Amniotic stem cell (primary cell): Measurements from ENCODE around the gene C13orf42.

Experiments
- DNase-seq: peaks from one replicate; lab custom pipeline; 2025; lab: John Stamatoyannopoulos, UW

C13orf42 gene

DNA sequence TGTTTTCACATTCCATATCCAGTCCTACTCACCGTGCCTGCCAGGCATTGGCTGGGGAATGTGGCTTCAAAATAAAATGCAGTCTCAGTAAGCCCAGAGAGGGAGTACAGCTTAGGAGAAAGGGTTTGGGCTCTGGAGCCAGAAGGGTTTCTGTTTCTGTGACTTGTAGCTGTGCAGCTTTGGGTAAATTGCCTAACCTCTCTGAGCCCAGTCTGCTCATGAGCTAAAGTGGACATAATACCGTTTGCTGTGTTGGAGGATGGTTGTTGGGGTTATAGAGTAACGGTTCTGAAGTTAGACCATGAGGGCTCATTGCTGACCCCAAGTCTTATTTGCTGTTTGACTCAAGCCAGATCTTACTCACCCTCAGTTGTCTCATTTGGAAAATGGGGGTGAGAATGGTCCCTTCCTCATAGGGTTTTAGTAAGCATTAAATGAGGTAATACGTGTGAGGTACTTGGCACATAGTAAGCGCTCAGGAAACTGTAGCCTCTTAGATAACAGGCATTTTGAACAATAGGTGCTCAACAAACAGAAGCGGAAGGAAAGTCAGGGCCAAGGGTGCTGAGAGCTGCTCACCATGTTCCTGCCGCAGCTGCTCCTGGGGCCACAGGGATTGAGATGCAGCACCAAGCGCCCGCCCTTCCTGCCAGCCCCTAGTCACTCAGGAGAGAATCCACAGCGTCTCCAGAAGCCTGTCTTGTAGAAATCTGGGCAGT lies 45.5 kb downstream of the C13orf42 start:
- no peak for DNase-seq

DNA sequence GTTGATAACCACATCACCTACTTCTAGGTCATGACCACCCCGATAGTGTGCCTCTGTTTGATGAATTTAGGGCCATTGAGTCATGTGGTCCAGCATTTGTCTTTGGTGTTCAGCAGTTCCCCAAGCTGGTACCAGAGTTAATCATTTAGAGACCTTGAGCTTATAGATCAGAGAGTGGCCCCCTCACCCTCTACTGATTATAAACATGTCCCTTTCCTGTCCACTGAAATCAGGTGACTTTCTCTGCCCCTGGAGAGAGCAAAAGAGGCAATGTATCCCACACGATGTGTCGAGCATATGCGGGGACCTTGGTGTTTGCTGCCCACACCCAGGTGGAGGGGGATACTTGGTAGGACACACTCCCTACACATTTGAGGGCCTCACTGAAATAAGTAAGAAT lies 46.3 kb downstream of the C13orf42 start:
- DNase-seq, result no peak

DNA sequence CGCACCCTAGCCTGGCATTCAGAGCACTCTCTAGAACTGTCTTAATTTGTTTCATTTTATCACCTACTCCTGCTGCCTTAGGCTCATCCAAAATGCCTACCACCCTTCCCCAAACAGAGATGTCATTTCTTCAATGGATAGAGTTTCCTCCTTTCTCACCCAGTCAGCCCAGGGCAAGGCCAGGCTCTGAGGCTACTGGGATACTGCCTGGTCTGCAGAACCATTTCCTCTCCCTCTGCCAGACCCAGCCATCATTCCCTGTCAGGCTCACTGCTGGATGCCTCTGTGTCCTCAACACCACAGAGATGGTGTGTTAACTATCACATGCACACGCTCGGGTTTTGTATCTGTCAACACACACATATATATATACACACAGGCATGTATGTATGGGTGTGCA lies 47.2 kb downstream of the C13orf42 start:
- DNase-seq, result no peak

DNA sequence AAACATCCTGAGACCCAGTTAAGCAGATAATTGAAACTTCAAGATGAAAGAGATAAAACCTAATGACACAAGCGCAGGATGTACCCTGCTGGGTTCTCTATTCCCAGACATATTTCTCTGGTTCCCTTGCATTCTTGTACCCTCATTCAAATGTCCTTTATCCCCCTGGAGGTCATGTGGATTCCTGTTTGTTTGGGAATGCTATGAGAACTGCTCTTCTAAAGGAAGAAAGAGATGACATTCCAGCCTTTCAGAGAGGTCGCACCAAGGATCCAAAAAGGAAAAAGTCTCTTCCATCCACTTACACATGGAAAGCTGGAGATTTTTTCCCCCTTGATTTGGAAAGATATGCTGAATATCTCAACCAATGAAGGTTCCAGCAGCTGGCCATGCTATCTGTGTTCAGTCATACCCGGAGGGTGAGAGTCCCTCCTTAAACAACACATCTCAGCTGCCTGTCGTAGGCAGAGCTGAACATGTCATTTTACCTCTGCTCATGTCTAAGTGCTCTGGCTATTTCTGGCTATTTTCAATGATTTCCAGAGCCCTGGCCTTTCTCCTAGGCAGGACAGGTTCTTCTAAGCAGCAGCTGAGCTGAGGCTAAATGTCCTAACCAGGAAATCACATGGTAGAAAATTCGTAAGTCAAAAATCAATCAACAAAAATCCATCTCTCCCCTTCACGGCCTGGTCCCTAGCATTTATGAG lies 52.5 kb downstream of the C13orf42 start:
- no peak for DNase-seq

DNA sequence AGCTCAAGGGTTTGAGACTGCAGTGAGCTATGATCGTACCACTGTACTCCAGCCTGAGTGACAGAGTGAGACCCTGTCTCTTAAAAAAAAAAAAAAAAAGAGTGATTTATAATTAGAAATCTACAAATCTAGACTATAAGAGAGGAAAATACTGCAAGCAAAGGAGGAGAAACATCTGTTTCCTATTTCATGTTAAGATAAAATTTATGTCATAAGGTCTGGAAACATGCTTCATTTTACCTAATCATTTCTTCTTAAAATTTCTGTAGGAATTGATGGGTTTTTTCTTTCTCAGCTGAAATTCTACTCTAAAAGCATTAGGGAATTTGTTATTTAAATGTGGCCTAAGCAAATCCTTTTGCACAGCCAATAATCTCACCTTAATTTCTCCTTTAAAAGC lies 53.2 kb downstream of the C13orf42 start:
- no peak for DNase-seq

DNA sequence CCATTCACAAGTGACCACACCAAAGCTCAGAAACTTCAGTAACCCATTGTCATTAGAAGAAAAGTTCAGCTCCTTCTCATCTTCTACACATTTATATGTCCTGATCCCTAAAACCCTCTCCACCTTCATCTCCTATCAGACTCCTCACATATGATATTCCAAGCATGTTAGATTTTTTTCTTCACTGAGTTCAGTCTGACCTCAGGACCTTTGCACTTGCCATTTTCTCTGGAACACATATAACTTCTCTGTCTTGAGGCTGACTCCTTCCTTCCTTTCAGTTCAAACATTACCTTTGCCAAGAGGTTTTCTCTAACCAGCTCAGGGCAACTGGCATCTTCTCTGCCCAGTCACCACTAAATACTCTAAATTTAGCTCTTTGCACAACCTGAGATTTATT lies 54.1 kb downstream of the C13orf42 start:
- no peak for DNase-seq

DNA sequence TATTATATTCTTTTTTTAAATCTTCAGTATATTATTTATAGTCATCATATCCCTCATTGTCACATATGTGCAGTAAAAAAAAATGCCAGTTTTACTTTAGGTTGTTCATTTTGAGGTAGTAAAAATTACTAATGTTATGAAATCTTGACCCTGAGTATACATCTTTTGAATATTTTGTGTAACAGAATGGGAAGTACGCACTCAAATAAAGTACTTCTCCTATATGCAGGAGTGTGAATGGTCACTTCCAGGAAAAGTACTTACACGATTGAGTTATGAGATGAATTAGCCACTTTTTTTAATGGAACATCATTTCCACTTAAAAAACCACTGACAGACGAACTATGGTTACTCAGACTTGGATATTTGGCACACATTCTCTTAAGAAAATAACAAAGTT lies 58.5 kb downstream of the C13orf42 start:
- DNase-seq, result no peak

DNA sequence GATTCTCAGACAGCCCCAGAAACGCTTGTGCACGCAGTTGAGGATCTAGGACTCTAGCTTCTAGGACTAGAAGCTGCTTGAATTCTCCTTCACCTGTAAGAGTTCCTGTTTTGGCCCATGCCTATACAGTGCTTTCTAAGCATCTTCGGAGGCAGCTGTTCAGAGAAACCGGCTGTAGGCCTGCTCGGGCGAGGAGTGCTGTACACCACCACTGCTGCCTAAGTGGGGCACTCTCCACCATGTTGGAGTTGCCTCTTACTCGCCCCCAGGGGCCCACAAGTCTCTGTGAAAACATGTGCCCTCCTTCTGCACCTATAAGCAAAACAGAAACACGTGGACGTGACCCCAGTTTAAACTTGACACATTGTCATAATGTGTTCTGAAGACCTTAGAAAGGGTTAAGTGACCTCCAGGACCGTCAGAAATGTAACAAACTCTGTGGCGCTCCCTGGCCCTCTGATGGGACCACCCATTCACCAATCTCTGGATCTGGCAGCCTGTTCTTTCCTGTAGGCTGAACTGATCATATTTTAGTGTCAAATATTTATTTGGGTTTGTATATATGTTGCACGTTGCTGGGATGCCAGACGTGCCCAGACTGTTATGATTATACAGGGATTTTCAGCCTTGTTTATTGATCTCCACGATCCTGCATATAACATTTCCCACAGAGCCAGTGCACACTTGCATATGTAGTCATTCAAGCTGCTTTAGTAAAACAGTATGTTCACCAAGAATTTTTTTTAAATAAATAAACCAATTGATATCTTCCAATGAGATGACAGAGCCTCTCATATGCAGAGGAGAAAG lies 60.8 kb downstream of the C13orf42 start:
- DNase-seq, result no peak

DNA sequence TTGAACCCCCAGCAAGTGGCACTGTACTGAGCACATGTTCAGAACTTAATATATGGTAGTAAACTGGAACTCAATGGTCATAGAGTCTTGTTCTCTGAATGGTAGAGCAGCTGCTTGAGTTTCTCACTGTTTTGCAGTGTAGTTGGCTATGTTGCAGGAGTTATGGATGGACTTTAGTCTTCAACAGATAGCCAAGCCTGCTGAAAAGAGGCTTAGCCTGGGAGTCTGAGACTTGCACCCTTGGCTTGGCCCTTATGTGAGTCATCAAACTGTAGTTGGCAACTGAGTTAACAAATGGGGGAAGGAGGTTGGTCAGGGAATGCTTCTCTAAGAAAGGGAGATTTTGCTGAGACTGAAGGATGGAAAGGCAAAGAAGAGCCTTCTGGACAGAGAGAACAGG lies 62.5 kb downstream of the C13orf42 start:
- DNase-seq, result no peak

DNA sequence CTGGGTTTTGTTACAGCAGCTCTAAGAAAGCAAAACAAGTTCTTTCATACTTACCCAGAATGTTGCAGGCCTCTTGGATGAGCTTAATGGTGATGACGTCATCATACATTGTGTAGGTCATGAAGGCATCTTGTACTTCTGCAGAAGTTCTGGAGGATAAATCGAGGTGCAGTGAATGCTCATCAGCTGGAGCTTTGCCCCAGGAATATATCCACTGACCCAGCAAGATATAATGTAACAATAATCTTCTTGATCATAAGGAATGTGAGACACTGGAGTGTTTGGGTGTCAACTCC lies 63.0 kb downstream of the C13orf42 start:
- no peak for DNase-seq

DNA sequence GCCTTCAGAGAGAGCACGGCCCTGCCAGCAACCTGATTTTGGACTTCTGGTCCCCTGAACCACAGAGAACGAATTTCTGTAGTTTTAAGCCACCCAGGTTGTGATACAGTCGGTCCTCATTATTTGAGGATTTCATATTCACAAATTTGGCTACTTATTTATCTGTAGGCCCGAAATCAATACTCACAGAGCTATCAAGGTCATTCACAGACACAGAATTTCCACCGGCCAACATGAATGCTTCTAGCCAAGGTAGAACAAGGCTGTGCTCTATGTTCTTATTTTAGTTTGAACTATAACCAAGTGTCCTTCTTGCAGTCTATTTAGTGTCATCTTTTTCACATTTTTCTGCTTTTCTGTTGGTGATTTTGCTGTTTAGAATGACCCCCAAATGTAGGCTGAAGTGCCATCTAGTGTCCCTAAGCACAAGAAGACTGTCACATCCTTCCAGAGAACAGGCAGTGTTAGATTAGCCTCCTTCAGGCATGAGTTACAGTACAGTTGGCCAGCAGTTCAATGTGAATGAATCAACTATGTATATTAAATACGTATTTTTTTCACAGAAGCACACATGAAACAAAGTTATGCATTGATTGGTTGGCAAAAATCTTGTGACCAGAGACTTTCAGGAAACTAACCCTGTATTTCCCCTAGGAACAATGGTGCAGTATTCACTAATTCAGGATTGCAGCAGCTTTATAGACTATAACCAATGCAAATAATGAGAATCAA lies 63.5 kb downstream of the C13orf42 start:
- DNase-seq, result no peak

DNA sequence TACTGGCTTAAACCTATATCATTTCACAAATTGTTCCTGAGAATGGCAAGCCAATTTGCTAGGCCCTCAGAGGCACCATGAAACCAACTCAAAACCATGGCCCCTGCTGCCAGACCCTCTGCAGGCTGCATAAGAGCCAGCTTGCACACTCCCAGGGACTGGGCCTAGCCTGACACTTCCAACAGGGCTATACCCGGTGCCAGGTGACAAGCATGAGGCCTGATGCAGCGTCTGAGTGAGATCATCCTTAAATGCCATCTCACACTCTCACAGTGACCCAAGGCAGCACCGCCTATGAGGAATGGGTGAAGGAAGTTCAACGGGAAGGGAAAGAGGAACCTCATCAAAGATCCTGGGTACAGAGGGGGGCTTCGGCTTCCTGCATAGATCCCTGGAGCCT lies 65.6 kb downstream of the C13orf42 start:
- DNase-seq, result no peak

DNA sequence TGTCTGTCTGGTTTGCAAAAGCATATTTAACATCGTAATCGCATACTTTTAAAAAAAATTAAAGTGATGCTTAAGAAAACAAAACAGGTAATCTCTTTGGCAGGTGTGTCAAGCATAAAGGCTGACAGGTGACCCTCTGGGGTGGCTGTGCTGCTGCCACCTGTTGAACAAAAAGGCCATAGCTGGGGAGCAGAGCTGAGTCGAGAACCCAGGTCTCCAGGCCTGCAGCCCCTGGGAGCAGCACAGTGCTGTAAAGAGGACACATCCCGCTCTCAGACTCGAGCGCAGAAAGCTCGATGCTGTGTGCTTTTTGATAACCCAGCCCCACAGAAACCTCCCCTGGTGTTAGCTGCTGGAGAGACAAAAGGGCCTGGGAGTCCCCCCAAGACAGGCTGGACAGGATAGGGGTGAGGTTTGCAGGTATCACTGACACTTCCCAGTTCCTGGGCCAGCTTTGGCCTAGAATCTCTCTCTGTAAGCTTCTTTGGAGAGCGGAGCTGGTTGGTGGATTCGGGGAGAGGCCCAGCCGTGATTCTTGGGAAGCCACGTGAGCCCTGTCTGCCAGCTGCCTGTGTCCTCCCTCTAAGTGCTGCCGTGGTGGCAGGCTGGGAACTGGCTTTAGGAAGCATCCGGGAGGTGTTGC lies 66.9 kb downstream of the C13orf42 start:
- DNase-seq, result no peak

DNA sequence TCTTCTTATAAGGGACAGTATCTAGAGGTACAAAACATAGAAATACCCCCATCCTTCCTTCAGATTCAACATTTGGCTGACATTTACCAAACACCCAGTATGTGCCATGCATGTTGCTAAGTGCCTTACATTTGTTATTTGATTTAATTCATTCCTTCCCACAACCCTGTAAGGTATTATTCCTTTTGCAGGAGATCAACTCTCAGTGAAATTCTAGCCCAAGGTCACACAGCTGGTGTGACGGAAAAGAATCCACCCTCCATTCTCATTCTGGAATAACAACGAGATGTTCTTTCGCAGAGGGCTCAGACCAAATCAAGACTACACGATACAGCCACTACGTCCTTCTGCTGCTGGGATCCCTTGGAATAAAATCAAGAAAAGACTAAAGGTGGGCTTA lies 67.8 kb downstream of the C13orf42 start:
- DNase-seq, result no peak

DNA sequence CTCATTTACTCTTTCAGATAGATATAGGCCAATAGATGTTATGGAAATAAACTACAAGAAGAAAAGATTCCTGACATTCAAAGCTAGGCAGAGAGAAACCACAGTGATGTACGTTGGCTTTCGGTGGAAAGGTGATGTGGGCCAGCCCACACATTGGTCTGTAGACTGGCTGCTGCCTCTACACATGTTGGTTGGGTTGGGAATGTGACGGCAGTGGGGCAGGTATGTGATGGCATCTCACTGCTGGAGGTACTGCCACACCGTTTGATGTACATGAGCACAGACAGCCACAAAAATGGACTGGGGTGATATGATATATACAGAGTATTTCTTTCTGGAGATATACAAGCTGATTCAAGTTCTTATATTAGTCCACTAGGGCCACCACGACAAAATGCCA lies 69.4 kb downstream of the C13orf42 start:
- DNase-seq, result no peak

DNA sequence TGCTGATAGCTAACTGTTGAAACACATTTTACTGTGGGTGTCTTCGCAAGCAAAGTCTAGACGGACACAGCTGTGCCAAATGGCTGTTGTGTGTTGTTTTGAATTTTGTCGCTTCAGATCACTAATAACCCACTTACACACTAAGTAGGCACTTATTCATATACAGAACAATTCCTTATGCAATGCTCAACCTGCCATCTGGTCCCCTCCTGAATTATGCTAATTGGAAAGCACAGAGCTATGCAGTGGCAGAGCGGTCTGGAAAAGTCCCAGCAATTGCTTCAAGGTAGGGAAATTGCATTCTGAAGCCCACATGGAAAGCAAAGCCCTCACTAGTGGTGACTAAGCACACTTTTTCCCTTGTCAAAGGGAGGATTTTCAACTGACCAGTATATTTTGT lies 69.9 kb downstream of the C13orf42 start:
- no peak for DNase-seq

DNA sequence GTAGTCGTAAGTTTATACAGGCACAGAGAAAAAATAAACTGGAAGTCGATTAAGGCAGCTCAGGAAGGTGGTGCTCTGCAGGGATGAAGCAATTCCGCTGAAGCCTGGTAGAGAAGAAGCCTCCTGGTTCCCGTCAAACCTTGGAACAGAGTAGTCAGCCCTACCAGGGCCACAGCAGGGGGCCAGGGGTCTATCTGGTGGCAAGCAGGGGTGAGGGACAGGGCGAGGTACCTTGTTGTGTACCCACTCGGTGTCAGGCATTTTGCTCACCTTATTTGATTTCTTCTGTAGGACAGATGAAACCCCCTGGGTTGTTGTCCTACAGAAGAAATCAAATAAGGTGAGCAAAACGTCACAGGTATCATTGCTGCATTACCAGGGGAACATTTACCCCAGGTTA lies 70.6 kb downstream of the C13orf42 start:
- DNase-seq, result no peak

DNA sequence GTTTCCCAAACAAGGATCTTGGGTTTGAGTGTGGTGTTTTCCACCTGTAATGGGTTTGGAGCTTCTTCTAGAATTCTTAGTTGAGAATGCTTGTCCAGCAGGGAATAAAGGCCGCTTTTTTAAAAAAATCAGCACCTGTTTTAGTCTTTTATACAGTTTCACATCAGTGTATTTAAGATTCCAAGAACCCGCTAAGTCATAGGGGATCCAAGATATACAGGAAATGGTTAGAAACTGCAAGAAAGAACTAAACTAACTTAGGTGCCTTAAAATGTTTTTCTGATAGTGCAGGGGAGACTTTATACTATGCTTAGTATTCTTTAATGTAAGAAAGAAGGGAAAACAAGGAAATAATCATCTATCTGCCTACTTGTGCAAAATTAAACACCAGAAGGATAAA lies 74.7 kb downstream of the C13orf42 start:
- DNase-seq, result no peak

DNA sequence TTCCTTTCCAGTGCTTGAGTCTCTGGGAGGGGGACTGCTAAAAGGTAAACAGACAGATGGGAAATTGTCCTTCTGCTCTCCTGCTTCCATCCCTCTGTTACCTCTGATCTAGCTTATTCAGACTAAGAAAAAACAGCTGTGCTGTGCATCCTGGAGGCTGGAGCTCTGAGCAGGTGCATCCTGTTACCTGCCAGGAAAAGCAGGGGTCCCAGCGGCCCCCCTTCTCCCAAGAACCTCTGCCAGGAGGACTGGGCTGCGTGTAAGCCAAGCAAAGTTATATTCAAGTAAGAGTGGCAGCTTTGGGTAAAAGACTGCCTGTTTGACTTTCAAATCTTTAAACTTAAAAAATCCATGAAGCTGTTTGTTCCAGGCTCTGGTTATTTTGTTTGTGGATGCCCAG lies 75.1 kb downstream of the C13orf42 start:
- DNase-seq, result no peak

DNA sequence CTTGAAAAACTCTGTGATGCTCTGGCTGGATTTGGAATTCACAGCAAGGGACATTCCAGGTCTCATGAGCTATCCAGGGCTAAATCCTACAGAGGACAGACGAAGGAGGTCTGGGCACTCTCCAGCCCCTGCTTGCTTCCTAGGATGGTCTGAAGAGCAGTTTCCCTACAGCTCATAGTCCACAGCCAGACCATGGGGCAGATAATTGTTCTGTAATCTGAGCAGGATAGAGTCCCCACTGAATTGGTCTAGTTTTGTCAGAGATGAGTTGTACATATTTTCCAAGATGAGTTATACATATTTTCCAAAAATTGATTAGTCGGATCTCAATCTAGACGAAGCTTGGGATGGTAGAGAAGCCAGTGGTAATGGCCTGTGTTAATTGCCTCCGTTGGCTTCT lies 75.6 kb downstream of the C13orf42 start:
- DNase-seq, result no peak

DNA sequence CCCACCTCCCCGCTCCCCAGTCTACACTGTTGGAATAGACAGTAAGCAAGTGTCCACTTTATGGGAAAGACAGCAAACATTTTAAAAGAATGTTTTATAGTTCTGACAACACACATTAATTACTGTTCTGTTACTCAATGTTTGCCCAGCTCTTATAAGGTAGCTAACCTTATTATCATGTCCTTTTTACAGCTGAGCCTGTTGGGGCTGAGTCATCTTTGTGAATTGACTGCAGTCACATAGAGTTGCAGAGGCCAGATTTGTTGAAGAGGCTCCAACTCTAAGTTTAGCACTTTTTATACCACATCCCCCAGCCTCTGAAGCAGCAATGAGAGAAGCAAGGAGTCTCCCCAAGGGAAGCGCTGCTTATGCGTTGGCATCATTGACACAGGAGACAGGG lies 76.2 kb downstream of the C13orf42 start:
- DNase-seq, result no peak
